ENCODE measurements around the gene MFAP1.

- no peak for TF ChIP-seq CTCF (IDR thresholded peaks at IDR 0.05)
- TF ChIP-seq POLR2A (IDR thresholded peaks at IDR 0.05; ENCODE audit: low read depth) = peak; percentile 8
- no peak for TF ChIP-seq EP300 (IDR thresholded peaks at IDR 0.05)
Measured at GRCh38 chr15:43776718-43777266, 47.7 kb downstream of the MFAP1 start, which contains the start of gene ELL3.
